Transverse colon (tissue), 4 donors: ENCODE results near the gene TUSC1. TPM values are rescaled to one million over a fixed set of nuclear protein-coding genes. Genes with fewer than 3 reads are reported as not detected.

ENCODE experiments used
- DNase-seq: peaks from one replicate; pipeline ENCODE4 v3.0.0-alpha.2; 2019
- H3K27ac ChIP-seq, 4 donors: fragments of 200-600 bp; sonication (generic); 2 replicates each; pipeline ENCODE4 v1.5.1; 2016 to 2018; ENCODE audit warnings: inconsistent platforms in 4 of 4
- H3K27me3 ChIP-seq: fragments of 200-600 bp; sonication (generic); 2 replicates; pipeline ENCODE4 v1.5.1; 2017; ENCODE audit warnings: inconsistent platforms
- H3K36me3 ChIP-seq, 4 donors: fragments of 200-600 bp; sonication (generic); 2 replicates each; pipeline ENCODE4 v1.5.1; 2017 to 2019; ENCODE audit warnings: inconsistent platforms in 4 of 4
- H3K4me1 ChIP-seq, 4 donors: fragments of 200-600 bp; sonication (generic); 2 replicates each; pipeline ENCODE4 v1.5.1; 2017 to 2020; ENCODE audit warnings: inconsistent platforms in 4 of 4
- H3K4me3 ChIP-seq, 4 donors: fragments of 200-600 bp; sonication (generic); 1 replicate in 1 of 4; 2 replicates in 3 of 4; pipeline versions ENCODE4 v1.5.1 to v1.6.1; 2017 to 2019; ENCODE audit warnings: inconsistent platforms in 4 of 4
- H3K9me3 ChIP-seq, 2 donors: fragments of 200-600 bp; sonication (generic); 2 replicates each; pipeline ENCODE4 v1.5.1; 2017 to 2019; ENCODE audit warnings: inconsistent platforms in 2 of 2
- CTCF ChIP-seq, 5 experiments: fragments of 200-600 bp in 3 of 5; fragments of 450-650 bp in 2 of 5; sonication (generic) in 3 of 5; IDR thresholded peaks; 1 replicate in 2 of 5; 2 replicates in 3 of 5; pipeline ENCODE4 v1.5.1; 2016 to 2017; ENCODE audit warnings: antibody characterized with exemption in 5 of 5, inconsistent platforms in 3 of 5, mild to moderate bottlenecking in 2 of 5, moderate library complexity in 1 of 5
- EP300 ChIP-seq: sonication (generic); formaldehyde crosslinking; IDR thresholded peaks from one replicate; pipeline ENCODE4 v1.6.1; 2017; ENCODE audit warnings: antibody characterized with exemption, low read depth
- POLR2A ChIP-seq: fragments of 450-650 bp; IDR thresholded peaks from one replicate; pipeline ENCODE4 v1.6.1; 2016; ENCODE audit warnings: antibody characterized with exemption, mild to moderate bottlenecking, moderate library complexity
- POLR2AphosphoS5 ChIP-seq, 3 donors: sonication (generic); formaldehyde crosslinking; IDR thresholded peaks; one replicate each; pipeline ENCODE4 v1.6.1; 2016; ENCODE audit warnings: antibody characterized with exemption in 3 of 3
- WGBS, 2 donors: methylation state at CpG; one replicate each; pipeline ENCODE4 v1.1.5; 2018; ENCODE audit warnings: low coverage in 1 of 2; 5-methylcytosine and 5-hydroxymethylcytosine counted together
- in situ Hi-C, 4 donors: fragments of 200-750 bp; cut with MboI; loops; one replicate each; pipeline versions ENCODE4 v1.15.0 to v1.15.1; 2017; ENCODE audit warnings: low sequenced_read_pairs in 3 of 4, low pct_ligation_motif_present in 1 of 4, low pct_unique_long_range_greater_than_20kb in 1 of 4
- intact Hi-C: fragments of 100-400 bp; cut with DNase I; formaldehyde crosslinking; loops from one replicate; pipeline ENCODE4 v1.15.1; 2023; ENCODE audit warnings: low total_unique reads
- total RNA-seq, 4 donors: library from RNA; depleted of rRNA; stranded (reverse); fragments of >200 nt; gene quantifications; one replicate each; pipeline ENCODE4 v1.1.0, GENCODE V29; 2016

Gene TUSC1
- total RNA-seq, result 10 to 100 TPM; 13.5 to 24.7 (median 17.5) TPM

- intact Hi-C loops, result loop anchor here (5.0 kb wide), 1 partner anchor 1214 kb away; the partner anchor contains the start of gene CAAP1
- H3K27ac ChIP-seq, result peak within 1 kb of the TSS; percentile 97 to 100 (median 100)
- 1% methylated on average over 28 of the region's 57 CpGs; no CpG with 5 or more reads in 1 of the 2 donors for WGBS, 2 donors
Observed at GRCh38 chr9:25678147-25678666, at the start of gene TUSC1. TUSC1 (minus strand) TSS chr9:25678444; CDS start chr9:25678312, 132 bp downstream.

GRCh38 chr9:25726871-25727410 lies 48.7 kb upstream of the TUSC1 start:
- TF ChIP-seq EP300 (no peak), CTCF (IDR thresholded peaks at IDR 0.05) (no peak), POLR2A (no peak), POLR2AphosphoS5 (IDR thresholded peaks at IDR 0.05) (no peak)
- WGBS, 2 donors, result 56 to 67% methylated on average over 2 of the region's 2 CpGs
- Histone ChIP-seq H3K4me3 (no peak overlapping the region), H3K36me3 (no peaks in the 10 kb centered on the region), H3K4me1 (no peaks in the 10 kb centered on the region), H3K9me3 (no peaks in the 10 kb centered on the region), H3K27ac (no peak overlapping the region), H3K27me3 (no peaks in the 10 kb centered on the region)
- in situ Hi-C loops, result no loop called here
- intact Hi-C loops, result no loop called here
- no peak for DNase-seq

More at GRCh38 chr9:25678147-25678666, at the start of gene TUSC1:
- TF ChIP-seq POLR2AphosphoS5 (IDR thresholded peaks at IDR 0.05), result peak in 2 of 3 donors; percentile 48 to 73
- TF ChIP-seq POLR2A, result no peak
- TF ChIP-seq CTCF (IDR thresholded peaks at IDR 0.05), result peak in 4 of 5 experiments; percentile 7 to 53 (median 22)
- TF ChIP-seq EP300, result peak; percentile 51
- peak; percentile 84 for DNase-seq
- H3K9me3 ChIP-seq, result no peaks in the 10 kb centered on the region
- H3K4me3 ChIP-seq, result peak within 1 kb of the TSS; percentile 62 to 97 (median 88)
- H3K27me3 ChIP-seq, result no peaks in the 10 kb centered on the region
- no peaks in the 10 kb centered on the region for H3K36me3 ChIP-seq
- in situ Hi-C loops, result no loop called here
- peaks cover 0 to 19% (median 9%) of the 10 kb centered on the region in 4 donors for H3K4me1 ChIP-seq

- H3K4me3 ChIP-seq, result no peak overlapping the region
- no peak for DNase-seq
- H3K36me3 ChIP-seq, result no peaks in the 10 kb centered on the region
- H3K4me1 ChIP-seq, result no peaks in the 10 kb centered on the region
- H3K27ac ChIP-seq, result no peak overlapping the region
- no peaks in the 10 kb centered on the region for H3K9me3 ChIP-seq
- TF ChIP-seq EP300, result no peak
- TF ChIP-seq POLR2AphosphoS5 (IDR thresholded peaks at IDR 0.05), result no peak
- no peak for TF ChIP-seq POLR2A
- TF ChIP-seq CTCF (IDR thresholded peaks at IDR 0.05), result no peak
- 71 to 87% methylated on average over 3 of the region's 3 CpGs for WGBS, 2 donors
- in situ Hi-C loops, result no loop called here
- no peaks in the 10 kb centered on the region for H3K27me3 ChIP-seq
- intact Hi-C loops, result no loop called here
Observed at GRCh38 chr9:25724424-25724823, 46.2 kb upstream of the TUSC1 start.

GRCh38 chr9:25716220-25716872 lies 38.1 kb upstream of the TUSC1 start:
- 25 to 46% methylated on average over 2 to 6 of the region's 6 CpGs for WGBS, 2 donors
- peaks cover 0 to 4% (median 3%) of the 10 kb centered on the region in 4 donors for H3K4me1 ChIP-seq
- H3K4me3 ChIP-seq, result no peak overlapping the region
- in situ Hi-C loops, result no loop called here
- intact Hi-C loops, result no loop called here
- H3K27ac ChIP-seq, result no peak overlapping the region
- no peaks in the 10 kb centered on the region for H3K36me3 ChIP-seq
- DNase-seq, result peak; percentile 15
- peak; percentile 44 to 59 (median 47) for TF ChIP-seq CTCF (IDR thresholded peaks at IDR 0.05)
- no peak for TF ChIP-seq POLR2AphosphoS5 (IDR thresholded peaks at IDR 0.05)
- no peaks in the 10 kb centered on the region for H3K9me3 ChIP-seq
- H3K27me3 ChIP-seq, result no peaks in the 10 kb centered on the region
